LNCaP clone FGC (cell line): ENCODE measurements around the gene RAB22A.

Experiments
- DNase-seq: peaks from one replicate; pipeline ENCODE4 v3.0.0-alpha.2; 2011; ENCODE audit warnings: low read depth
- H3K4me3 ChIP-seq: 2 replicates; pipeline ENCODE4 v1.5.1; 2011; ENCODE audit warnings: mild to moderate bottlenecking, low read depth, low read length, control low read depth
- TF ChIP-seq, protein P1 (sequence below): IDR thresholded peaks from 2 replicates; pipeline ENCODE4 v1.5.1; 2012; ENCODE audit warnings: mild to moderate bottlenecking; ENCODE audit not compliant: control insufficient read depth, insufficient read depth; ENCODE audit errors: extremely low read depth

The RAB22A gene

GRCh38 chr20:58374027-58374850 lies 64.7 kb downstream of the RAB22A start:
- TF ChIP-seq, protein P1, sequence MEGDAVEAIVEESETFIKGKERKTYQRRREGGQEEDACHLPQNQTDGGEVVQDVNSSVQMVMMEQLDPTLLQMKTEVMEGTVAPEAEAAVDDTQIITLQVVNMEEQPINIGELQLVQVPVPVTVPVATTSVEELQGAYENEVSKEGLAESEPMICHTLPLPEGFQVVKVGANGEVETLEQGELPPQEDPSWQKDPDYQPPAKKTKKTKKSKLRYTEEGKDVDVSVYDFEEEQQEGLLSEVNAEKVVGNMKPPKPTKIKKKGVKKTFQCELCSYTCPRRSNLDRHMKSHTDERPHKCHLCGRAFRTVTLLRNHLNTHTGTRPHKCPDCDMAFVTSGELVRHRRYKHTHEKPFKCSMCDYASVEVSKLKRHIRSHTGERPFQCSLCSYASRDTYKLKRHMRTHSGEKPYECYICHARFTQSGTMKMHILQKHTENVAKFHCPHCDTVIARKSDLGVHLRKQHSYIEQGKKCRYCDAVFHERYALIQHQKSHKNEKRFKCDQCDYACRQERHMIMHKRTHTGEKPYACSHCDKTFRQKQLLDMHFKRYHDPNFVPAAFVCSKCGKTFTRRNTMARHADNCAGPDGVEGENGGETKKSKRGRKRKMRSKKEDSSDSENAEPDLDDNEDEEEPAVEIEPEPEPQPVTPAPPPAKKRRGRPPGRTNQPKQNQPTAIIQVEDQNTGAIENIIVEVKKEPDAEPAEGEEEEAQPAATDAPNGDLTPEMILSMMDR = no peak
- H3K4me3 ChIP-seq = no peak overlapping the region
- no peak for DNase-seq

DNA sequence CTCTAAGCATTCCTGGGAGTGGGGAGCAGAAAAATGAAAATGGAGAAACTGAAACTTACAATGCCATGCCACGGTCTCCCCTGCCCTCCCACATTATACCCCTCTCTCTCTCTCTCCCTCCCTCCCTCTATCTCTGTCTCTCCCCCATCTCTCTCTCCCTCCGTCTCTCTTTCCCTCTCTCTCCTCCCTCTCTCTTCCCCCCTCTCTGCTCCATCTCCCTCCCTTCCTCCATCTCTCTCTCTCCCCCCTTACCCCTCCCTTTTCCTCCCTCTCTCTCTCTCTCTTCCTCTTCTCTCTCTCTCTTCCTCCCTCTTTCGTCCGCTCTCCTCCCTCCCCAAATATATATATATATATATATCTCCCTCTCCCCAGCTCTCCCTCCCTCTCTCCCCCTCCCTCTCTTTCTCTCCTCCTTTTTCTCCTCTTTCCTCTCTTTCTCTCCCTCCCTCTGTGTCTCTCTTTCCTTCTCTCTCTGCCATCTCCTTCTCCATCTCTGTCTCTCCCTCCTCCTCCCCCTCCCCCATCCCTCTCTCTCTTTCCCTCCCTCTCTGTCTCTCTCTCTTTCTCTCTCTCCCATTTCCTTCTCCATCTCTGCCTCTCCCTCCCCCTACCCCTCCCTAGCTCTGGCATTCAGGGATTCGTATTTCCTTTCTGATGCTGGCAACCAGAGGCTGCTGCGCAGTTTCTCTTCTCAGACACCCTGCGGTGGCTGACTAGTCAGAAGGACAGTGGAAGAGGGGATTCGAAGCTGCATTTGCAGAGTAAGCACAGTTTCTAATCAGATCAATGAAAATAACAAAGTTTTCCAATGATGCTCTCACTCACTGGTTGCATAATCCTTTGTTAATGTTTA lies 65.6 kb downstream of the RAB22A start:
- no peak overlapping the region for H3K4me3 ChIP-seq
- TF ChIP-seq, protein P1 = no peak
- no peak for DNase-seq

- TF ChIP-seq, protein P1 = no peak
- no peak overlapping the region for H3K4me3 ChIP-seq
Observed at GRCh38 chr20:58375759-58376352, 66.3 kb downstream of the RAB22A start.

GRCh38 chr20:58377017-58377416 lies 67.5 kb downstream of the RAB22A start:
- TF ChIP-seq, protein P1 = no peak
- no peak for DNase-seq

More at GRCh38 chr20:58375759-58376352, 66.3 kb downstream of the RAB22A start:
- no peak for DNase-seq

GRCh38 chr20:58377766-58378401 lies 68.4 kb downstream of the RAB22A start:
- no peak overlapping the region for H3K4me3 ChIP-seq
- TF ChIP-seq, protein P1 = no peak
- no peak for DNase-seq

More at GRCh38 chr20:58377017-58377416, 67.5 kb downstream of the RAB22A start:
- H3K4me3 ChIP-seq = no peak overlapping the region

DNA sequence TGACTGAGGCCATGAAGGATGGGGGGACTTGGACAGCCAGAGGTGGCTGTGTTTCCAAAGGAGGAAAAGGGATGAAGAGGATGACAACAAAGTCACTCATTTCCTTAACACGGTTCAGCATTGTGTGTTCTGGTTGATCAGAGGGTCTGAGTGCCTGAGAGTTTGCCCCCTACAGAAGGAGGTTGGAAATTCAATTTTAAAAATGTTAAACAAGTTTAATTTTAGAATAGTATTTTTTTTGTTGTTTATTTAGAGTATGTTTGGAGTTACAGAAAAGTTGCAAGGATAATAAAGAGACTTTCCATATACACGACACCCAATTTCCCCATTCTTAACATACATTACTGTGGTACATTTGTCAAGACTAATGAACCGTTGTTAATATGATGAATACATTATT lies 69.2 kb downstream of the RAB22A start:
- H3K4me3 ChIP-seq = no peak overlapping the region
- no peak for DNase-seq
- TF ChIP-seq, protein P1 = no peak
